Aorta (tissue), 5 donors: Measurements from ENCODE around the gene ZNRF3. TPM values are rescaled to one million over a fixed set of nuclear protein-coding genes. Genes with fewer than 3 reads are reported as not detected.

ENCODE experiments used
- ATAC-seq: fragments of 200-7000 bp; cut with Tn5 transposase; one replicate; pipeline ENCODE4 v1.9.1; 2022; ENCODE audit warnings: moderate library complexity; ENCODE audit not compliant: low FRiP score
- DNase-seq, 2 donors: peaks; one replicate each; pipeline ENCODE4 v3.0.0-alpha.2; 2020
- H3K27ac ChIP-seq, 2 donors: one replicate each; pipeline ENCODE4 v1.5.1; 2013; ENCODE audit warnings: low read length in 2 of 2, mild to moderate bottlenecking in 2 of 2, moderate library complexity in 2 of 2, control low read depth in 1 of 2, inconsistent platforms in 1 of 2, low read depth in 1 of 2
- H3K27me3 ChIP-seq, 2 donors: one replicate each; pipeline ENCODE4 v1.6.1; 2013; ENCODE audit warnings: control low read depth in 1 of 2, low read length in 1 of 2, mild to moderate bottlenecking in 1 of 2, moderate library complexity in 1 of 2; ENCODE audit not compliant: insufficient read depth in 2 of 2, control insufficient read depth in 1 of 2
- H3K36me3 ChIP-seq, 2 donors: one replicate each; pipeline ENCODE4 v1.6.1; 2013; ENCODE audit warnings: control low read depth in 1 of 2, low read length in 1 of 2, mild to moderate bottlenecking in 1 of 2; ENCODE audit not compliant: insufficient read depth in 2 of 2, control insufficient read depth in 1 of 2
- H3K4me1 ChIP-seq, 2 donors: one replicate each; pipeline ENCODE4 v1.6.1; 2013; ENCODE audit warnings: low read length in 2 of 2, control low read depth in 1 of 2, mild to moderate bottlenecking in 1 of 2, moderate library complexity in 1 of 2; ENCODE audit not compliant: insufficient read depth in 2 of 2, control insufficient read depth in 1 of 2
- H3K4me3 ChIP-seq, 2 donors: one replicate each; pipeline ENCODE4 v1.5.1; 2013; ENCODE audit warnings: low read length in 2 of 2, control low read depth in 1 of 2, mild to moderate bottlenecking in 1 of 2
- H3K9me3 ChIP-seq: one replicate; pipeline ENCODE4 v1.6.1; 2013; ENCODE audit warnings: mild to moderate bottlenecking, low read length; ENCODE audit not compliant: control insufficient read depth
- WGBS, 2 donors: extraction: QIAGEN DNeasy Blood & Tissue Kit; methylation state at CpG; one replicate each; pipeline ENCODE4 v1.1.7; 2013; 5-methylcytosine and 5-hydroxymethylcytosine counted together
- intact Hi-C, 2 donors: fragments of 100-400 bp; cut with DNase I; formaldehyde crosslinking; loops; one replicate each; pipeline versions ENCODE4 v1.14.2 to v1.15.0; 2022
- polyA plus RNA-seq, 2 donors: library from polyadenylated mRNA; stranded (reverse); fragments of 200-250 nt; gene quantifications; one replicate each; pipeline ENCODE4 v1.2.3, GENCODE V29; 2013
- total RNA-seq, 2 donors: library from RNA; stranded (reverse); fragmentation: NEBNext Ultra II Directional; extraction: Animal tissue kit (Norgen Biotek cat#: 25700); gene quantifications; one replicate each; pipeline ENCODE4 v1.2.1, GENCODE V29; 2021
- donor health status: healthy with polysubstance abuse.
- donor health status: Bipolar disorder and iron deficiency.
- donor health status: DM: no; HTN: no; CAD: no.
- donor health status: DM: no; HTN: no; CAD: no.
- donor health status: DM: yes; HTN: yes; CAD: no.

Gene ZNRF3
- total and polyA plus RNA-seq, 4 donors, result 1.4 to 11.8 (median 5.0) TPM

GRCh38 chr22:28898233-28898629 is 14.9 kb downstream of the ZNRF3 start:
- Histone ChIP-seq H3K9me3 (no peaks in the 10 kb centered on the region), H3K36me3 (no peaks in the 10 kb centered on the region), H3K27ac (peak overlapping the region in 1 of 2 donors; percentile 19), H3K27me3 (no peaks in the 10 kb centered on the region), H3K4me3 (no peak overlapping the region), H3K4me1 (no peaks in the 10 kb centered on the region)
- ATAC-seq (no peak), DNase-seq (no peak)
- 70 to 71% methylated on average over 4 of the region's 4 CpGs for WGBS, 2 donors
- intact Hi-C loops, result no loop called here

GRCh38 chr22:28899199-28899853 is 16.0 kb downstream of the ZNRF3 start:
- 32 to 33% methylated on average over 9 of the region's 9 CpGs for WGBS, 2 donors
- no peaks in the 10 kb centered on the region for H3K36me3 ChIP-seq
- peak overlapping the region in 1 of 2 donors; percentile 45 for H3K27ac ChIP-seq
- intact Hi-C loops, result no loop called here
- H3K4me3 ChIP-seq, result no peak overlapping the region
- H3K4me1 ChIP-seq, result peaks cover 0 to 4% of the 10 kb centered on the region in 2 donors
- H3K27me3 ChIP-seq, result no peaks in the 10 kb centered on the region
- no peaks in the 10 kb centered on the region for H3K9me3 ChIP-seq
- ATAC-seq (no peak), DNase-seq (peak in 1 of 2 donors; percentile 74)

GRCh38 chr22:28900379-28900925 is 17.1 kb downstream of the ZNRF3 start:
- intact Hi-C loops, result no loop called here
- ATAC-seq, result no peak
- no peak overlapping the region for H3K4me3 ChIP-seq
- H3K27me3 ChIP-seq, result no peaks in the 10 kb centered on the region
- peaks cover 0 to 8% of the 10 kb centered on the region in 2 donors for H3K4me1 ChIP-seq
- DNase-seq, result no peak
- no peaks in the 10 kb centered on the region for H3K9me3 ChIP-seq
- 82 to 85% methylated on average over 4 of the region's 4 CpGs for WGBS, 2 donors
- peak overlapping the region in 1 of 2 donors; percentile 45 for H3K27ac ChIP-seq
- no peaks in the 10 kb centered on the region for H3K36me3 ChIP-seq

GRCh38 chr22:28902490-28902889 is 19.1 kb downstream of the ZNRF3 start:
- H3K36me3 ChIP-seq, result no peaks in the 10 kb centered on the region
- WGBS, 2 donors, result 64 to 67% methylated on average over 3 of the region's 3 CpGs
- H3K27ac ChIP-seq, result peak overlapping the region in 1 of 2 donors; percentile 56
- H3K4me1 ChIP-seq, result peaks cover 0 to 8% of the 10 kb centered on the region in 2 donors
- DNase-seq (peak in 1 of 2 donors; percentile 5), ATAC-seq (no peak)
- H3K27me3 ChIP-seq, result no peaks in the 10 kb centered on the region
- H3K9me3 ChIP-seq, result no peaks in the 10 kb centered on the region
- no peak overlapping the region for H3K4me3 ChIP-seq
- intact Hi-C loops, result no loop called here

- Histone ChIP-seq H3K27ac (peak overlapping the region; percentile 45 to 92), H3K4me3 (no peak overlapping the region)
- 9 to 18% methylated on average over 11 of the region's 11 CpGs for WGBS, 2 donors
These were observed 19.7 kb downstream of the ZNRF3 start for GRCh38 chr22:28903080-28903479.

GRCh38 chr22:28903729-28904128 is 20.4 kb downstream of the ZNRF3 start:
- DNase-seq (peak in 1 of 2 donors; percentile 21), ATAC-seq (peak; percentile 53)
- WGBS, 2 donors, result 8 to 18% methylated on average over 6 of the region's 6 CpGs
- Histone ChIP-seq H3K27ac (peak overlapping the region; percentile 45 to 92), H3K4me1 (peaks cover 0 to 9% of the 10 kb centered on the region in 2 donors), H3K27me3 (no peaks in the 10 kb centered on the region), H3K36me3 (no peaks in the 10 kb centered on the region), H3K4me3 (no peak overlapping the region), H3K9me3 (no peaks in the 10 kb centered on the region)
- intact Hi-C loops, result no loop called here

More at GRCh38 chr22:28903080-28903479, 19.7 kb downstream of the ZNRF3 start:
- ATAC-seq, result peak; percentile 75
- H3K4me1 ChIP-seq, result peaks cover 0 to 9% of the 10 kb centered on the region in 2 donors
- H3K9me3 ChIP-seq, result no peaks in the 10 kb centered on the region
- intact Hi-C loops, result no loop called here
- no peaks in the 10 kb centered on the region for H3K36me3 ChIP-seq
- H3K27me3 ChIP-seq, result no peaks in the 10 kb centered on the region
- peak in 1 of 2 donors; percentile 73 for DNase-seq

GRCh38 chr22:28904211-28904896 is 21.0 kb downstream of the ZNRF3 start:
- WGBS, 2 donors, result 9 to 11% methylated on average over 7 of the region's 7 CpGs
- Histone ChIP-seq H3K9me3 (no peaks in the 10 kb centered on the region), H3K36me3 (no peaks in the 10 kb centered on the region), H3K4me1 (peaks cover 0 to 9% of the 10 kb centered on the region in 2 donors), H3K27me3 (no peaks in the 10 kb centered on the region), H3K4me3 (no peak overlapping the region), H3K27ac (peak overlapping the region; percentile 45 to 93)
- intact Hi-C loops, result no loop called here
- peak; percentile 47 for ATAC-seq
- peak in 1 of 2 donors; percentile 12 for DNase-seq

GRCh38 chr22:28905256-28905832 is 22.0 kb downstream of the ZNRF3 start:
- no peaks in the 10 kb centered on the region for H3K9me3 ChIP-seq
- no peaks in the 10 kb centered on the region for H3K36me3 ChIP-seq
- H3K4me1 ChIP-seq, result peaks cover 1 to 9% of the 10 kb centered on the region in 2 donors
- H3K27ac ChIP-seq, result peak overlapping the region; percentile 61 to 93
- DNase-seq, result no peak
- intact Hi-C loops, result no loop called here
- no peaks in the 10 kb centered on the region for H3K27me3 ChIP-seq
- no peak overlapping the region for H3K4me3 ChIP-seq
- no peak for ATAC-seq
